IMR-90 (cell line): ENCODE results near the gene NUDT8. TPM values are rescaled to one million over a fixed set of nuclear protein-coding genes. Genes with fewer than 3 reads are reported as not detected.

Experiments used
- ATAC-seq: fragments of 200-7000 bp; cut with Tn5 transposase; 2 replicates; pipeline ENCODE4 v1.9.1; 2020; ENCODE audit warnings: low read depth, mild to moderate bottlenecking, moderate library complexity
- BruUV-seq: library from RNA; stranded (reverse); fragments of 400-500 nt; replicated peaks from 2 replicates; lab custom pipeline; 2021; lab: Mats Ljungman, UMichigan
- CTCF ChIA-PET: fragments of 300-600 bp; formaldehyde crosslinking; extraction: SDS; loops from one replicate; lab custom pipeline; 2021; ENCODE audit warnings: antibody characterized with exemption; lab: Yijun Ruan, JAX
- POLR2A ChIA-PET: fragments of 300-600 bp; sonication (Branson Sonifier 250); formaldehyde crosslinking; loops from one replicate; lab custom pipeline; 2022; ENCODE audit warnings: antibody characterized with exemption; ENCODE audit not compliant: unreplicated experiment; lab: Charles Lee
- DNase-seq: peaks from one replicate; pipeline ENCODE4 v3.0.0; 2013
- H2AFZ ChIP-seq: replicated peaks from 2 replicates; pipeline ENCODE3; 2013; ENCODE audit warnings: low read length, mild to moderate bottlenecking; ENCODE audit not compliant: poor library complexity
- H2AK5ac ChIP-seq: 2 replicates; pipeline ENCODE4 v1.6.1; 2013; ENCODE audit warnings: low read depth, low read length, inconsistent platforms
- H2AK9ac ChIP-seq: replicated peaks from 2 replicates; pipeline ENCODE3; 2013; ENCODE audit warnings: mild to moderate bottlenecking, low read depth, low read length, moderate library complexity; ENCODE audit not compliant: poor library complexity
- H2BK120ac ChIP-seq: 2 replicates; pipeline ENCODE4 v1.6.1; 2013; ENCODE audit warnings: low read depth, low read length, inconsistent platforms
- H2BK15ac ChIP-seq: 3 replicates; pipeline ENCODE4 v1.6.1; 2013; ENCODE audit warnings: low read depth, low read length, inconsistent platforms
- H2BK20ac ChIP-seq: 2 replicates; pipeline ENCODE4 v1.6.1; 2013; ENCODE audit warnings: low read depth, mild to moderate bottlenecking, inconsistent platforms, low read length, moderate library complexity
- H2BK5ac ChIP-seq: 2 replicates; pipeline ENCODE4 v1.6.1; 2013; ENCODE audit warnings: mild to moderate bottlenecking, low read depth, low read length, inconsistent platforms; ENCODE audit not compliant: poor library complexity, severe bottlenecking
- H3K14ac ChIP-seq: replicated peaks from 2 replicates; pipeline ENCODE4 v1.6.1; 2013; ENCODE audit warnings: low read depth, low read length, inconsistent platforms
- H3K18ac ChIP-seq: 2 replicates; pipeline ENCODE4 v1.6.1; 2013; ENCODE audit warnings: low read depth, low read length, control low read depth
- H3K23ac ChIP-seq: 2 replicates; pipeline ENCODE4 v1.6.1; 2013; ENCODE audit warnings: low read depth, low read length, inconsistent platforms
- H3K27ac ChIP-seq: 2 replicates; pipeline ENCODE4 v1.5.1; 2013; ENCODE audit warnings: mild to moderate bottlenecking, control low read depth, low read length; ENCODE audit not compliant: insufficient read depth
- H3K27me3 ChIP-seq: 2 replicates; pipeline ENCODE4 v1.6.1; 2013; ENCODE audit warnings: low read length; ENCODE audit not compliant: control insufficient read depth, insufficient read depth
- H3K36me3 ChIP-seq: 2 replicates; pipeline ENCODE4 v1.6.1; 2013; ENCODE audit warnings: low read length, mixed read lengths; ENCODE audit not compliant: control insufficient read depth, insufficient read depth
- H3K4ac ChIP-seq: 2 replicates; pipeline ENCODE4 v1.6.1; 2013; ENCODE audit warnings: low read depth, low read length, inconsistent platforms
- H3K4me1 ChIP-seq: 2 replicates; pipeline ENCODE4 v1.6.1; 2013; ENCODE audit warnings: low read length, mixed read lengths; ENCODE audit not compliant: control insufficient read depth, insufficient read depth
- H3K4me2 ChIP-seq: 2 replicates; pipeline ENCODE4 v1.6.1; 2013; ENCODE audit warnings: low read depth, mild to moderate bottlenecking, control low read depth, low read length, moderate library complexity
- H3K4me3 ChIP-seq: 2 replicates; pipeline ENCODE4 v1.5.1; 2013; ENCODE audit warnings: low read depth, mild to moderate bottlenecking, control low read depth, low read length, moderate library complexity; ENCODE audit not compliant: insufficient read depth
- H3K56ac ChIP-seq: 2 replicates; pipeline ENCODE4 v1.6.1; 2013; ENCODE audit warnings: low read length, inconsistent platforms; ENCODE audit not compliant: insufficient read depth; ENCODE audit errors: extremely low read depth
- H3K79me1 ChIP-seq, 2 experiments: 2 replicates each; pipeline ENCODE4 v1.6.1; 2013; ENCODE audit warnings: low read length in 2 of 2, inconsistent platforms in 1 of 2, low read depth in 1 of 2
- H3K9ac ChIP-seq: 2 replicates; pipeline ENCODE4 v1.6.1; 2013; ENCODE audit warnings: low read depth, low read length, control low read depth
- H3K9me1 ChIP-seq: 2 replicates; pipeline ENCODE4 v1.6.1; 2013; ENCODE audit warnings: low read length, inconsistent platforms; ENCODE audit not compliant: insufficient read depth
- H3K9me3 ChIP-seq: 2 replicates; pipeline ENCODE4 v1.6.1; 2013; ENCODE audit warnings: low read length; ENCODE audit not compliant: control insufficient read depth, insufficient read depth
- H4K20me1 ChIP-seq: 2 replicates; pipeline ENCODE4 v1.6.1; 2013; ENCODE audit warnings: low read length, inconsistent platforms; ENCODE audit not compliant: insufficient read depth
- H4K5ac ChIP-seq: 2 replicates; pipeline ENCODE4 v1.6.1; 2013; ENCODE audit warnings: mild to moderate bottlenecking, low read depth, low read length, control low read depth
- H4K8ac ChIP-seq, 2 experiments: 2 replicates each; pipeline ENCODE4 v1.6.1; 2013; ENCODE audit warnings: low read depth in 2 of 2, low read length in 2 of 2, control low read depth in 1 of 2, inconsistent platforms in 1 of 2
- H4K91ac ChIP-seq: 2 replicates; pipeline ENCODE4 v1.6.1; 2013; ENCODE audit warnings: low read depth, low read length, inconsistent platforms; ENCODE audit not compliant: insufficient read depth
- CEBPB ChIP-seq: IDR thresholded peaks from 2 replicates; pipeline ENCODE4 v1.6.1; 2012; ENCODE audit warnings: low read depth, low read length, improper control_type of control experiment
- NFE2L2 ChIP-seq: fragments of 150-350 bp; IDR thresholded peaks from 2 replicates; pipeline ENCODE4 v1.6.1; 2016; ENCODE audit warnings: low read depth, mild to moderate bottlenecking, low read length
- RAD21 ChIP-seq: IDR thresholded peaks from 2 replicates; pipeline ENCODE4 v1.6.1; 2012; ENCODE audit warnings: low read length, improper control_type of control experiment
- SMC3 ChIP-seq: fragments of 150-350 bp; IDR thresholded peaks from 2 replicates; pipeline ENCODE4 v1.6.1; 2016; ENCODE audit warnings: low read depth, mild to moderate bottlenecking, antibody characterized with exemption, low read length, moderate library complexity
- WGBS, 2 experiments: methylation state at CpG; one replicate each; pipeline versions ENCODE4 v1.1.5 to v1.1.7; 2013; ENCODE audit warnings: missing lambda C conversion rate in 2 of 2; ENCODE audit not compliant: insufficient read length in 1 of 2; ENCODE audit errors: extremely low coverage in 2 of 2; 5-methylcytosine and 5-hydroxymethylcytosine counted together
- dilution Hi-C: fragments of 300-500 bp; cut with HindIII; formaldehyde crosslinking; loops from one replicate; pipeline ENCODE4 v1.14.3; 2018; ENCODE audit warnings: low sequenced_read_pairs; ENCODE audit not compliant: unreplicated experiment
- in situ Hi-C: fragments of 300-500 bp; cut with MboI; formaldehyde crosslinking; loops from 3 replicates; pipeline ENCODE4 v1.14.3; 2019; ENCODE audit warnings: low sequenced_read_pairs, inconsistent platforms, mixed read lengths
- intact Hi-C: fragments of 100-400 bp; cut with micrococcal nuclease; formaldehyde crosslinking; loops from 2 replicates; pipeline ENCODE4 v1.10.0; 2022
- polyA plus RNA-seq, 3 experiments: library from polyadenylated mRNA; depleted of rRNA; stranded (reverse); fragments of >200 nt; gene quantifications; 2 replicates each; pipeline ENCODE4 v1.2.3, GENCODE V29; 2012; ENCODE audit warnings: low replicate concordance in 1 of 3
- total RNA-seq: library from RNA; depleted of rRNA; stranded (reverse); fragments of >200 nt; gene quantifications from 2 replicates; pipeline ENCODE4 v1.2.3, GENCODE V29; 2012

Gene NUDT8
- total and polyA plus RNA-seq, 2 of the 4 experiments (the other 2 are of a cell fraction), result 1.4 to 2.5 TPM

DNA sequence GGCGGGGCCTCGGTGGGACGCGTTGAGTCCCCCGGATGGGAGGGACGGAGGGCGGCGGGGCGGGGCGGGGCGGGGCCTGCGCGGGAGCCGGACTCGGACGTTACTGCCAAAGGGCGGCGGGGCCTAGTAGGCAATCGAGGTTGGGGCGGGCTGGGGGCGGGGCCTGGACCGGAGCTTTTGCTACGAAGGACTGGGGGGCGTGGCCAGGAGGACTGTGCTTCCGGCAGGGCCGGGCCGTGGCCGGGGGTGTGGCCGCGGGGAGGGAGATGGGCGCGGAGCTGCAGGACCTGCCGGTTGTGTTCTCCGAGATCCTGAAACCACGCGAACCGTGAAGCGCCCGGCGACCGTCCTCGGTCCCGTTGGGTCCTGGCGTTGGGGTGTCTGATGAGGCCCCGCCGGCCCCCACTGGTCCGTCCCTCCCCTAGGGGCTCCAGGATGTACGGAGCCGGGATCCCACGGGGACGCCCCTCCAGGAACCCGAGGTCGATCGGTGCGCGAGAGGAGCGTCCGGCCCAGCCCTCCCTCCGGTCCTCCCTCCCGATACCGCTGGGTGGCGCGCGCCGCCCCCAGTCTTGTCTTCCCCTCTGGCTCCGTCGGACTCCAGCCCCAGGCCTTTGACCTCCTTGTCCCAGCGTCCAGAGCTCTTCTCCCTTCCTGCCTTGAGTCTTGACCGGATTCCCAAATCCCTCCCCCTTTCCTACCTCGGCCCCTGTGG lies 648 bp upstream of the NUDT8 start (continued):
- no peak for TF ChIP-seq CEBPB
- peak; percentile 59 for TF ChIP-seq RAD21

DNA sequence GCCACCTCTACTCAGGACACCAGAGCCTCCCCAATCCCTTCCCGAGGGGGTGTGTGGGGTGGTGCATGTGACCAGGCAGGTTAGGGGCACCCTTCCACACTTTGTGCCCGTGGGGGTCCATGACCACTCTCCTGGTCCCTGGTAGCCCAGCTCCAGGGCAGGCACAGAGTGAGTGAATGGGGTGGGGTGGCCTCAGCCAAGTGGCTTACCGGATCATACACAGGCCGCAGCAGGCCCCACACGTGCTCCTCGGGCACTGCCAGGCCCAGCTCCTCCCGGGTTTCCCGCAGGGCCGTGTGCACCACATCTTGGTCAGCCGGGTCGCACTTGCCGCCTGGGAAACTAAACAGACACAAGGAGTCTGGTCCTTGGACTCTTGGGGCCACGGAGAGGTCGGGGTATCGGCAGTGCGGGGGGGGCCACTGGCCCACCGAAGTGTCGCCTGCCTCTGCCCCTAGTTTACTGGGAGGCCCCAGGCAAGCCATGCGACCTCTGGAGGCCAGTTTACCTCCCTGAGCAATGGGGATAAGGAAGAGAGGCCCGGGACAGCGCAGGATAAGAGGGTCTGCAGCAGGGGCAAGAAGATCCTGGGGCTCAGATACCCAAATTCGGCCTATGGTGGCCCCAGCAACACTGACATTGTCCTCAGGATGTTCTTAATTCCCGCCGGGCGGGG lies 889 bp downstream of the NUDT8 start:
- peaks cover 4% of the 10 kb centered on the region; the same call in 1 of the 2 replicates for H3K9me1 ChIP-seq
- H3K4me3 ChIP-seq, result peak overlapping the region; percentile 57; the same call in 1 of the 2 replicates
- no peak overlapping the region for H4K91ac ChIP-seq
- H3K27ac ChIP-seq, result no peak overlapping the region
- dilution Hi-C loops, result no loop called here
- no peak overlapping the region for H3K4ac ChIP-seq
- H2BK20ac ChIP-seq, result no peak overlapping the region
- peak overlapping the region; percentile 68 for H2AFZ ChIP-seq
- H3K36me3 ChIP-seq, result no peaks in the 10 kb centered on the region
- H3K79me1 ChIP-seq, result no peaks in the 10 kb centered on the region
- intact Hi-C loops, result no loop called here
- no peak overlapping the region for H3K23ac ChIP-seq
- H3K4me2 ChIP-seq, result no peak overlapping the region; the same call in 1 of the 2 replicates
- 0 out of 2 replicates have a peak, but pooled peaks cover 3% of the 10 kb centered on the region for H3K4me1 ChIP-seq
- H4K5ac ChIP-seq, result no peak overlapping the region
- H2BK15ac ChIP-seq, result no peak overlapping the region
- ATAC-seq (no peak), DNase-seq (no peak)
- BruUV-seq, result no TSS peak
- WGBS, 2 experiments, result 30% methylated on average over 7 of the region's 25 CpGs; no CpG with 5 or more reads in 1 of the 2 experiments
- H4K20me1 ChIP-seq, result no peaks in the 10 kb centered on the region
- no peak overlapping the region for H4K8ac ChIP-seq
- peak overlapping the region; percentile 39; the same call in 1 of the 2 replicates for H2AK5ac ChIP-seq
- CTCF ChIA-PET, result interaction anchor here (0.7 to 2.0 kb wide), 6 partner anchors 10 to 67 kb away, joined by 3 to 7 read pairs (median 4); no protein-coding TSS in a partner anchor
- TF ChIP-seq SMC3 (no peak), NFE2L2 (no peak)
- no peak overlapping the region for H2BK5ac ChIP-seq
- POLR2A ChIA-PET, result no interaction called here
- H2BK120ac ChIP-seq, result no peak overlapping the region
- H3K27me3 ChIP-seq, result no peaks in the 10 kb centered on the region
- no peak overlapping the region for H3K9ac ChIP-seq
- in situ Hi-C loops, result no loop called here
- H3K56ac ChIP-seq, result no peak overlapping the region
- peak overlapping the region; percentile 78 for H2AK9ac ChIP-seq
- no peak overlapping the region for H3K18ac ChIP-seq
- no peak overlapping the region for H3K14ac ChIP-seq
- no peaks in the 10 kb centered on the region for H3K9me3 ChIP-seq
